ENCODE measurements around the gene PMPCB. TPM values are rescaled to one million over a fixed set of nuclear protein-coding genes. Genes with fewer than 3 reads are reported as not detected.
"Not testable (repeated sequence)": the region's sequence is repeated elsewhere in the genome, so short reads cannot be mapped to it uniquely, and the experiment has no call there.

The PMPCB gene
- total RNA-seq, 1 experiment from 2014 or later: 34.2 TPM

DNA sequence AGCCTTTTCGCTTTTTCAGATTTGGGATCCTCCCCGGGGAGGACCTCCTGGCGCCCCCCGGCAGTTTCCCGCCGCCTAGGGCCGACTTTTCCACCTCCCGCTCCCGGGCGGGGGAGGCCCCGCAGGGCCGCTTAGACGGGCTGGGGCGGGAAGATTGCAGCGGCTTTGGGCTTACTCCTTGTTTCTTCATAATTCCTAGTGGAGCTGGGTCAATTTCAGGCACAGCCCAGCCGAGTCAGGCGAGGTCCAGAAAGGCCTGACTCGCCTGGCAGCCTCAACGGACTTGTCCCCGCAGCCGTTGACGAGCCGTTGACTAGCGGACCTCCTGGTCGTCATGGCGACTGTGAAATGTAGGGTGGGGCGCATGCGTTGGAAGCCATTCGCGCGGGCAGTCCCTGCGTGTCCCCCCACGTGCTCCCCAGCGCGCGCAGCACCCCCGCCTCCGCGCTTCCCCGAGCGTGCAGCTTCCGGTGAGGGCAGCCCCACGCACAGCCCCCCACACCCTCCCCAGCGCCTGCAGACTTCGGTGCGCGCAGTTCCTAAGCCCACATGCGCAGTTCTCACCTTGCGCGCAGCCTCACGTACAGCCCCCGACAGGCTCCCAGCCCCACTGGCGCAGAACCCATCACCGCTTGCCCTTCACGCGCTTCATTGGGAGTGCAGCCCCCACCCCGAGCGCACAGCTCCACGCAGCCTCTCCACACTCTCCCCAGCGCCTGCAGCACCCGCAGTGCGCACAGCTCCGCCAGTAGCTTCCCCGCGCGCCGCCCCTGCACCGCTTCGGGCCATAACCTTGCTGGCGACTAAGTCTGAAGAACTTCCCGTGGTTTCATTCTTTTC, 17.1 kb upstream of the PMPCB start:
- H3K36me3 Mint-ChIP-seq (ENCODE audit: insufficient read depth, unreplicated experiment): peaks cover 15% of the 10 kb centered on the region
- H3K27me3 Mint-ChIP-seq (ENCODE audit: unreplicated experiment); BruUV-seq (replicated peaks); intact Hi-C loops (cut with micrococcal nuclease; ENCODE audit: unreplicated experiment); CTCF ChIA-PET; H3K9me3 Mint-ChIP-seq (ENCODE audit: low read depth, unreplicated experiment): not testable (repeated sequence)
- peak; percentile 66 for DNase-seq
- H3K27ac Mint-ChIP-seq (ENCODE audit: unreplicated experiment): peak overlapping the region; percentile 23
- H3K4me1 Mint-ChIP-seq (ENCODE audit: low read depth, unreplicated experiment): peaks cover 11% of the 10 kb centered on the region
- peak overlapping the region; percentile 70 for H3K4me3 Mint-ChIP-seq (ENCODE audit: low read depth, unreplicated experiment)

DNA sequence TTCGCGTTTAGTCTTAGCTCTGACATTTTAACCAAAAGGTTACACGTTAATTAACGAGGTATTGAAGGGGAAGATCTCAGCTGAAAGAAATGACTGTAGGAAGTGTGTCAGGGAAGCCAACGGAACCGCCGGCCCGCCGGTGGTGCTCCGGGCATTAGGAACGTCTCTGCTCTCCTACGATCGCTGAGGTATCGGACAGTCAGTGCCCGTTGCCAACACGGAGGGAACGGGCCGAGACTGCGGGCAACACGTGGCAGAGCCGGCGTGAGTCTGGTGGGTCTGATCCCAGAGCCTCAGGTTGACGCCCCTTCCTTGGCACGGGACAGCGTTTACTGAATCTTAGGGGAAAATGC, 16.5 kb upstream of the PMPCB start:
- intact Hi-C loops (cut with micrococcal nuclease; ENCODE audit: unreplicated experiment); BruUV-seq (replicated peaks); CTCF ChIA-PET; H3K27me3 Mint-ChIP-seq (ENCODE audit: unreplicated experiment); H3K9me3 Mint-ChIP-seq (ENCODE audit: low read depth, unreplicated experiment): not testable (repeated sequence)
- Mint-ChIP-seq H3K4me1 (ENCODE audit: low read depth, unreplicated experiment) (peaks cover 11% of the 10 kb centered on the region), H3K27ac (ENCODE audit: unreplicated experiment) (peak overlapping the region; percentile 23), H3K36me3 (ENCODE audit: insufficient read depth, unreplicated experiment) (peaks cover 15% of the 10 kb centered on the region), H3K4me3 (ENCODE audit: low read depth, unreplicated experiment) (peak overlapping the region; percentile 70)
- DNase-seq: peak; percentile 7

DNA sequence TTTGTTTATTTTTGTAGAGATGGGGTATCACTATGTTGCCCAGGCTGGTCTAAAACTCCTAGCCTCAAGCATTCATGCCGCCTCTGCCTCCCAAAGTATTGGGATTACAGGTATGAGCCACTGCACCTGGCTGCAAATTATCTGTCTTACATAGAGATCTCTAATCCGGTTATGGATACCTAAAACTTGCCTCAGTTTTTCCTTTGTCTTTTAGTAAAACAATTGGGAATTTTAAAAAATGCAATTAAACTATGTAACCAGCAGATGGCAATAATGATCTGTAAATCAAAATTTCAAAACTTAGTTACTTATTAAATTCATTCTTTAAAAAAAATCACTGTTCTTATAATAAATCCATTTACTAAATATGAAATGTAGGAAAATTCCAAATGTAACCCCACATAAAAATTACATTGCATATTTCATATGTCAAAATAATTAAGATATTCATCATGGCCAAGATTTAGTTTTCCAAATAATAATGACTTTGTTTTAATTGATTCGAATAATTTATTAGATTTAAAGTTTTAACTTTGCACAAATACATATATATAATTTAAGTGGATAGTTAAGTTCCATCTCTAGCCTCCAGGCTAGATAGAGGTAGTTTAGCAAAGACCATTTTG, 14.3 kb upstream of the PMPCB start:
- peaks cover 11% of the 10 kb centered on the region for H3K4me1 Mint-ChIP-seq (ENCODE audit: low read depth, unreplicated experiment)
- H3K27ac Mint-ChIP-seq (ENCODE audit: unreplicated experiment); DNase-seq; CTCF ChIA-PET; intact Hi-C loops (cut with micrococcal nuclease; ENCODE audit: unreplicated experiment); H3K9me3 Mint-ChIP-seq (ENCODE audit: low read depth, unreplicated experiment); H3K4me3 Mint-ChIP-seq (ENCODE audit: low read depth, unreplicated experiment); BruUV-seq (replicated peaks); H3K27me3 Mint-ChIP-seq (ENCODE audit: unreplicated experiment): not testable (repeated sequence)
- peaks cover 15% of the 10 kb centered on the region for H3K36me3 Mint-ChIP-seq (ENCODE audit: insufficient read depth, unreplicated experiment)

DNA sequence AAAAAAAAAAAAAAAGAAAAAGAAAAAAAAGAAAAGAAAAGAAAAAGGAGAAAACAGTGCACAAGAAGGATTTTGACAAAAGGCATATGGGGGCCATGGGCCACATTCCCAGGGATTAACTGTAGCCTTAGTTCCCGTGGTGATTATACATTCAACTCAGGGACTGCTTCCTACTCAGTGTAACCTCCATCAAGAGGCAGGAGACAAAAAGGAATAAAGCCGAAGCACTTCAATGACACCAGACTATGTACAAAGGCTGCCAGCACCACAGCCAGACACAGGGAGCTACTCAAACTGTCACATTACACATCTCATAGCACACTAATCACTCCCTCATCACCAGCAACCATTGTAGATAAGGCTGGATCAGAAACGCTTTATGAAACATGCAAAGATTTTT, 5.1 kb upstream of the PMPCB start:
- H3K9me3 Mint-ChIP-seq (ENCODE audit: low read depth, unreplicated experiment): no peaks in the 10 kb centered on the region
- no peak overlapping the region for H3K27ac Mint-ChIP-seq (ENCODE audit: unreplicated experiment)
- no TSS peak for BruUV-seq (replicated peaks)
- TF ChIP-seq, protein P1, sequence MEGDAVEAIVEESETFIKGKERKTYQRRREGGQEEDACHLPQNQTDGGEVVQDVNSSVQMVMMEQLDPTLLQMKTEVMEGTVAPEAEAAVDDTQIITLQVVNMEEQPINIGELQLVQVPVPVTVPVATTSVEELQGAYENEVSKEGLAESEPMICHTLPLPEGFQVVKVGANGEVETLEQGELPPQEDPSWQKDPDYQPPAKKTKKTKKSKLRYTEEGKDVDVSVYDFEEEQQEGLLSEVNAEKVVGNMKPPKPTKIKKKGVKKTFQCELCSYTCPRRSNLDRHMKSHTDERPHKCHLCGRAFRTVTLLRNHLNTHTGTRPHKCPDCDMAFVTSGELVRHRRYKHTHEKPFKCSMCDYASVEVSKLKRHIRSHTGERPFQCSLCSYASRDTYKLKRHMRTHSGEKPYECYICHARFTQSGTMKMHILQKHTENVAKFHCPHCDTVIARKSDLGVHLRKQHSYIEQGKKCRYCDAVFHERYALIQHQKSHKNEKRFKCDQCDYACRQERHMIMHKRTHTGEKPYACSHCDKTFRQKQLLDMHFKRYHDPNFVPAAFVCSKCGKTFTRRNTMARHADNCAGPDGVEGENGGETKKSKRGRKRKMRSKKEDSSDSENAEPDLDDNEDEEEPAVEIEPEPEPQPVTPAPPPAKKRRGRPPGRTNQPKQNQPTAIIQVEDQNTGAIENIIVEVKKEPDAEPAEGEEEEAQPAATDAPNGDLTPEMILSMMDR (IDR thresholded peaks at IDR 0.05; ENCODE audit: unreplicated experiment): no peak
- peaks cover 3% of the 10 kb centered on the region for H3K36me3 Mint-ChIP-seq (ENCODE audit: insufficient read depth, unreplicated experiment)
- H3K27me3 Mint-ChIP-seq (ENCODE audit: unreplicated experiment): no peaks in the 10 kb centered on the region
- CTCF ChIA-PET: no interaction called here
- H3K4me1 Mint-ChIP-seq (ENCODE audit: low read depth, unreplicated experiment): no peaks in the 10 kb centered on the region
- no peak overlapping the region for H3K4me3 Mint-ChIP-seq (ENCODE audit: low read depth, unreplicated experiment)
- DNase-seq: no peak
- intact Hi-C loops (cut with micrococcal nuclease; ENCODE audit: unreplicated experiment): no loop called here

DNA sequence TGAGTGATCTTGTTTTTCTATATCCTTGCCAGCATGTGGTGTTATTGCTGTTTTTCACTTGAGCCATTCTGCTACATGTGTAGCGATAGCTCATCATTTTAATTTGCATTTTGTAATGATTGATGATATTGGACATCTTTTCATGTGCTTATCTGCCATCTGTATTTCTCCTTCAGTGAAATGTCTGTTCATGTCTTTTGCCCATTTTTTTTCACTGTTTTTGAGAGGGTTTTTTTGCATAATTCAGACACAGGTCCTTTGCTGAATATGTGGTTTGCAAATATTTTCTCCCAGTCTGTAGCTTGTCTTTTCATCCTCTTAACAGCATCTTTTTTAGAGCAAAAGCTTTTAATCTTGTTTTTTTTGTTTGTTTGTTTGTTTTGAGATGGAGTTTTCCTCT, 3.7 kb upstream of the PMPCB start:
- Mint-ChIP-seq H3K4me1 (ENCODE audit: low read depth, unreplicated experiment) (no peaks in the 10 kb centered on the region), H3K36me3 (ENCODE audit: insufficient read depth, unreplicated experiment) (peaks cover 14% of the 10 kb centered on the region), H3K4me3 (ENCODE audit: low read depth, unreplicated experiment) (no peak overlapping the region), H3K27ac (ENCODE audit: unreplicated experiment) (no peak overlapping the region), H3K9me3 (ENCODE audit: low read depth, unreplicated experiment) (no peaks in the 10 kb centered on the region), H3K27me3 (ENCODE audit: unreplicated experiment) (no peaks in the 10 kb centered on the region)
- intact Hi-C loops (cut with micrococcal nuclease; ENCODE audit: unreplicated experiment): no loop called here
- CTCF ChIA-PET: no interaction called here
- no peak for DNase-seq
- TF ChIP-seq, protein P1 (IDR thresholded peaks at IDR 0.05; ENCODE audit: unreplicated experiment): no peak
- no TSS peak for BruUV-seq (replicated peaks)
